Panc1 (cell line): Measurements from ENCODE around the gene ST6GALNAC6. TPM values are rescaled to one million over a fixed set of nuclear protein-coding genes. Genes with fewer than 3 reads are reported as not detected.

ENCODE experiments used
- ATAC-seq: fragments of 200-7000 bp; cut with Tn5 transposase; 2 replicates; pipeline ENCODE4 v1.9.1; 2020; ENCODE audit warnings: mild to moderate bottlenecking, moderate library complexity
- BruUV-seq: library from RNA; stranded (reverse); fragments of 400-500 nt; replicated peaks from 2 replicates; lab custom pipeline; 2021; lab: Mats Ljungman, UMichigan
- CTCF ChIA-PET: fragments of 300-600 bp; sonication (Branson Sonifier 250); formaldehyde crosslinking; loops from one replicate; lab custom pipeline; 2022; ENCODE audit warnings: antibody characterized with exemption; lab: Charles Lee
- POLR2A ChIA-PET: fragments of 300-600 bp; sonication (Branson Sonifier 250); formaldehyde crosslinking; loops from one replicate; lab custom pipeline; 2022; ENCODE audit warnings: antibody characterized with exemption; lab: Charles Lee
- DNase-seq: peaks from one replicate; pipeline ENCODE4 v3.0.0-alpha.2; 2010; ENCODE audit warnings: low read depth, low spot score
- H3K27ac ChIP-seq: 2 replicates; pipeline ENCODE4 v1.5.1; 2011; ENCODE audit warnings: mild to moderate bottlenecking, low read length, inconsistent platforms
- H3K27me3 ChIP-seq: fragments of 200-500 bp; sonication (Bioruptor generic); 2 replicates; pipeline ENCODE4 v1.6.0; 2014; ENCODE audit warnings: low read length, inconsistent platforms; ENCODE audit not compliant: control insufficient read depth, insufficient read depth
- H3K36me3 ChIP-seq: fragments of 200-500 bp; sonication (Bioruptor generic); 2 replicates; pipeline ENCODE4 v1.5.1; 2014; ENCODE audit warnings: inconsistent platforms, mild to moderate bottlenecking, low read length, moderate library complexity; ENCODE audit not compliant: control insufficient read depth, insufficient read depth
- H3K4me1 ChIP-seq: 2 replicates; pipeline ENCODE4 v1.5.1; 2011; ENCODE audit warnings: inconsistent platforms, mild to moderate bottlenecking, low read length, moderate library complexity; ENCODE audit not compliant: control insufficient read depth, insufficient read depth
- H3K4me3 ChIP-seq, 2 experiments: 2 replicates each; pipeline ENCODE4 v1.5.1; 2011 to 2012; ENCODE audit warnings: low read depth in 2 of 2, low read length in 2 of 2, mild to moderate bottlenecking in 2 of 2, inconsistent platforms in 1 of 2, moderate library complexity in 1 of 2
- H3K9me3 ChIP-seq: fragments of 200-500 bp; sonication (Bioruptor generic); 2 replicates; pipeline ENCODE4 v1.5.1; 2014; ENCODE audit warnings: low read depth, mild to moderate bottlenecking, inconsistent platforms, low read length, moderate library complexity; ENCODE audit not compliant: control insufficient read depth, insufficient read depth
- CTCF ChIP-seq: fragments of 450-650 bp; IDR thresholded peaks from 2 replicates; pipeline ENCODE4 v1.5.1; 2017; ENCODE audit warnings: mild to moderate bottlenecking
- POLR2AphosphoS5 ChIP-seq: IDR thresholded peaks from 2 replicates; pipeline ENCODE4 v1.6.1; 2012; ENCODE audit warnings: mild to moderate bottlenecking, low read depth, low read length, moderate library complexity
- REST ChIP-seq, 2 experiments: IDR thresholded peaks; 2 replicates each; pipeline ENCODE4 v1.6.1; 2011 to 2012; ENCODE audit warnings: low read depth in 2 of 2, control low read depth in 1 of 2, low read length in 1 of 2, mild to moderate bottlenecking in 1 of 2, moderate library complexity in 1 of 2; ENCODE audit not compliant: insufficient read depth in 1 of 2
- SIN3A ChIP-seq: IDR thresholded peaks from 2 replicates; pipeline ENCODE4 v1.6.1; 2012; ENCODE audit warnings: low read depth, mild to moderate bottlenecking, low read length, moderate library complexity, borderline replicate concordance; ENCODE audit not compliant: insufficient read depth
- TCF7L2 ChIP-seq: IDR thresholded peaks from 2 replicates; pipeline ENCODE4 v1.6.1; 2011; ENCODE audit warnings: mild to moderate bottlenecking, low read depth, low read length, inconsistent platforms
- in situ Hi-C: cut with HindIII; loops from 2 replicates; pipeline ENCODE4 v1.10.0; 2016; ENCODE audit warnings: low sequenced_read_pairs, low pct_unique_long_range_greater_than_20kb
- intact Hi-C: fragments of 100-400 bp; cut with micrococcal nuclease; formaldehyde crosslinking; loops from one replicate; pipeline ENCODE4 v1.10.0; 2022; ENCODE audit not compliant: unreplicated experiment
- total RNA-seq: library from RNA; stranded (reverse); gene quantifications from one replicate; pipeline ENCODE4 v1.2.1, GENCODE V29; 2021; ENCODE audit not compliant: unreplicated experiment

The ST6GALNAC6 gene
- total RNA-seq, 1 experiment from 2014 or later: 50.2 TPM

- Histone ChIP-seq H3K27me3 (no peaks in the 10 kb centered on the region), H3K27ac (no peak overlapping the region), H3K4me3 (no peak overlapping the region), H3K36me3 (no peaks in the 10 kb centered on the region), H3K9me3 (no peaks in the 10 kb centered on the region), H3K4me1 (peaks cover 30% of the 10 kb centered on the region; the same call in 1 of the 2 replicates)
- no peak for TF ChIP-seq REST (IDR thresholded peaks at IDR 0.05; ENCODE audit: insufficient read depth in 1 of 2, low read depth in 2 of 2, low read length in 1 of 2)
- no peak for TF ChIP-seq CTCF
- no peak for TF ChIP-seq POLR2AphosphoS5
- no peak for TF ChIP-seq TCF7L2
- no peak for TF ChIP-seq SIN3A
- no peak for DNase-seq
- in situ Hi-C loops: no loop called here
- no TSS peak for BruUV-seq
- POLR2A ChIA-PET: no interaction called here
- CTCF ChIA-PET: no interaction called here
- ATAC-seq: no peak
- intact Hi-C loops: loop anchor here (10.0 kb wide), 1 partner anchor 71 kb away; the partner anchor contains the start of gene FPGS
Observed at GRCh38 chr9:127875306-127875966, 24.0 kb downstream of the ST6GALNAC6 start.

- POLR2A ChIA-PET: interaction anchor here (0.5 kb wide), 1 partner anchor 64 kb away, joined by 6 read pairs; no protein-coding TSS in a partner anchor
- CTCF ChIA-PET: interaction anchor here (0.6 kb wide), 1 partner anchor 336 kb away, joined by 4 read pairs; no protein-coding TSS in a partner anchor
- in situ Hi-C loops (no loop called here), intact Hi-C loops (loop anchor here (10.0 kb wide), 1 partner anchor 70 kb away; the partner anchor contains the start of gene FPGS)
- Histone ChIP-seq H3K27me3 (no peaks in the 10 kb centered on the region), H3K27ac (no peak overlapping the region; the same call in 1 of the 2 replicates), H3K4me3 (no peak overlapping the region), H3K4me1 (peaks cover 30% of the 10 kb centered on the region; the same call in 1 of the 2 replicates), H3K36me3 (no peaks in the 10 kb centered on the region), H3K9me3 (no peaks in the 10 kb centered on the region)
- BruUV-seq: no TSS peak
- DNase-seq (no peak), ATAC-seq (no peak)
- TF ChIP-seq SIN3A (no peak), TCF7L2 (no peak), REST (IDR thresholded peaks at IDR 0.05; ENCODE audit: insufficient read depth in 1 of 2, low read depth in 2 of 2, low read length in 1 of 2) (no peak), POLR2AphosphoS5 (no peak), CTCF (no peak)
Observed at GRCh38 chr9:127874301-127875221, 24.8 kb downstream of the ST6GALNAC6 start.
